HEK293 (cell line): ENCODE data around the gene DNASE1L3.

Source experiments
- HOXA7 ChIP-seq: sonication (generic); formaldehyde crosslinking; IDR thresholded peaks from 2 replicates; pipeline ENCODE4 v1.8.1; 2022; ENCODE audit warnings: missing genetic modification reagents, borderline replicate concordance
- KLF1 ChIP-seq: fragments of 450-650 bp; formaldehyde crosslinking; IDR thresholded peaks from 2 replicates; pipeline ENCODE4 v1.5.1; 2016; ENCODE audit warnings: missing biosample characterization, missing genetic modification characterization
- MEIS1 ChIP-seq: sonication (generic); formaldehyde crosslinking; IDR thresholded peaks from 2 replicates; pipeline ENCODE4 v1.8.1; 2022; ENCODE audit warnings: missing genetic modification reagents, mild to moderate bottlenecking, borderline replicate concordance
- RBAK ChIP-seq: fragments of 450-650 bp; formaldehyde crosslinking; IDR thresholded peaks from 2 replicates; pipeline ENCODE4 v1.5.1; 2016; ENCODE audit warnings: missing biosample characterization, missing genetic modification characterization
- ZIC2 ChIP-seq: fragments of 450-650 bp; formaldehyde crosslinking; IDR thresholded peaks from 2 replicates; pipeline ENCODE4 v1.5.1; 2016; ENCODE audit warnings: missing biosample characterization, missing genetic modification characterization
- ZNF654 ChIP-seq: fragments of 450-650 bp; formaldehyde crosslinking; IDR thresholded peaks from 2 replicates; pipeline ENCODE4 v1.5.1; 2016; ENCODE audit warnings: low read depth, missing biosample characterization, missing genetic modification characterization
- ZNF707 ChIP-seq: fragments of 450-650 bp; formaldehyde crosslinking; IDR thresholded peaks from 2 replicates; pipeline ENCODE4 v1.5.1; 2016; ENCODE audit warnings: missing biosample characterization, missing genetic modification characterization
- TF ChIP-seq, protein P1 (sequence below): fragments of 450-650 bp; formaldehyde crosslinking; IDR thresholded peaks from 2 replicates; pipeline ENCODE4 v1.5.1; 2016; ENCODE audit warnings: missing biosample characterization, missing genetic modification characterization
- TF ChIP-seq, protein P2 (sequence below): fragments of 450-650 bp; formaldehyde crosslinking; IDR thresholded peaks from 2 replicates; pipeline ENCODE4 v1.5.1; 2017; ENCODE audit warnings: missing biosample characterization, missing genetic modification characterization
- TF ChIP-seq, protein P3 (sequence below): fragments of 450-650 bp; formaldehyde crosslinking; IDR thresholded peaks from 2 replicates; pipeline ENCODE4 v1.5.1; 2017; ENCODE audit warnings: missing biosample characterization, missing genetic modification characterization

DNA sequence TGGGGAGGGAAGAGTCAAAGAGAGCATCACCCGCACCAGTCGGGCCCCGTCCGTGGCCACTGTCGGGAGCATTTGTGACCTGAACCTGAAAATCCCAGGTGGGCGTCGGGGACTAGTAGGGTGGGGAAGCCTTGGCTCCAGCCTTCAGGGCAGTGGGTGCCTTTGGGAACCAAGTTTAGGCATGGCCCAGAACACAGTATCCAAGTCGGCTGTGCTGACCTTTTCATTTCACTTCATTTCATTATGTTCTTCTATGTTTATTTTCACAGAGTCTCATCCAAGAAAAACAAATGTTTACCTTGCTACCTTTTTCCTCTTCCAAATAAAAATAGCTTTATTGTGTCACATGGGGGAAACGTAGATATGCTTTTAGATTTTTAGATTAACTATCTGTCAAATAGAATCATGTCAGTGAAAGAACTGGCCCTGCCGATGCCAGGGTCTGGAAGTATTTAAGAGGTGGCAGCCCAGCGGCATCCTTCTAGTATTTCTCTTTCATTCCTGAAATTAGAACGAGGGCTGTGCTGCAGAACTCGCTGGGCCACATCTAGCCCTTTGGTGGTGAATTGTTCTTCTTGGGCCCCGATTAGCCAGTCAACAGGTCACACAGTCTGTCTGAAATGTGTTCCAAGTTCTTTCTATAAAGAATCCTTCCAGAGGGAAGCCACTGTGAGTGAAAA, 60.5 kb downstream of the DNASE1L3 start:
- TF ChIP-seq, protein P1, sequence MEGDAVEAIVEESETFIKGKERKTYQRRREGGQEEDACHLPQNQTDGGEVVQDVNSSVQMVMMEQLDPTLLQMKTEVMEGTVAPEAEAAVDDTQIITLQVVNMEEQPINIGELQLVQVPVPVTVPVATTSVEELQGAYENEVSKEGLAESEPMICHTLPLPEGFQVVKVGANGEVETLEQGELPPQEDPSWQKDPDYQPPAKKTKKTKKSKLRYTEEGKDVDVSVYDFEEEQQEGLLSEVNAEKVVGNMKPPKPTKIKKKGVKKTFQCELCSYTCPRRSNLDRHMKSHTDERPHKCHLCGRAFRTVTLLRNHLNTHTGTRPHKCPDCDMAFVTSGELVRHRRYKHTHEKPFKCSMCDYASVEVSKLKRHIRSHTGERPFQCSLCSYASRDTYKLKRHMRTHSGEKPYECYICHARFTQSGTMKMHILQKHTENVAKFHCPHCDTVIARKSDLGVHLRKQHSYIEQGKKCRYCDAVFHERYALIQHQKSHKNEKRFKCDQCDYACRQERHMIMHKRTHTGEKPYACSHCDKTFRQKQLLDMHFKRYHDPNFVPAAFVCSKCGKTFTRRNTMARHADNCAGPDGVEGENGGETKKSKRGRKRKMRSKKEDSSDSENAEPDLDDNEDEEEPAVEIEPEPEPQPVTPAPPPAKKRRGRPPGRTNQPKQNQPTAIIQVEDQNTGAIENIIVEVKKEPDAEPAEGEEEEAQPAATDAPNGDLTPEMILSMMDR = no peak
- TF ChIP-seq ZNF654 (tag by site-specific recombination) (no peak), ZIC2 (no peak), KLF1 (tag by site-specific recombination) (no peak), ZNF707 (tag by site-specific recombination) (no peak), HOXA7 (CRISPR knock-in tag) (no peak), MEIS1 (CRISPR knock-in tag) (no peak), RBAK (tag by site-specific recombination) (no peak)
- TF ChIP-seq, protein P2, sequence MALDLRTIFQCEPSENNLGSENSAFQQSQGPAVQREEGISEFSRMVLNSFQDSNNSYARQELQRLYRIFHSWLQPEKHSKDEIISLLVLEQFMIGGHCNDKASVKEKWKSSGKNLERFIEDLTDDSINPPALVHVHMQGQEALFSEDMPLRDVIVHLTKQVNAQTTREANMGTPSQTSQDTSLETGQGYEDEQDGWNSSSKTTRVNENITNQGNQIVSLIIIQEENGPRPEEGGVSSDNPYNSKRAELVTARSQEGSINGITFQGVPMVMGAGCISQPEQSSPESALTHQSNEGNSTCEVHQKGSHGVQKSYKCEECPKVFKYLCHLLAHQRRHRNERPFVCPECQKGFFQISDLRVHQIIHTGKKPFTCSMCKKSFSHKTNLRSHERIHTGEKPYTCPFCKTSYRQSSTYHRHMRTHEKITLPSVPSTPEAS (tag by site-specific recombination) = no peak
- TF ChIP-seq, protein P3, sequence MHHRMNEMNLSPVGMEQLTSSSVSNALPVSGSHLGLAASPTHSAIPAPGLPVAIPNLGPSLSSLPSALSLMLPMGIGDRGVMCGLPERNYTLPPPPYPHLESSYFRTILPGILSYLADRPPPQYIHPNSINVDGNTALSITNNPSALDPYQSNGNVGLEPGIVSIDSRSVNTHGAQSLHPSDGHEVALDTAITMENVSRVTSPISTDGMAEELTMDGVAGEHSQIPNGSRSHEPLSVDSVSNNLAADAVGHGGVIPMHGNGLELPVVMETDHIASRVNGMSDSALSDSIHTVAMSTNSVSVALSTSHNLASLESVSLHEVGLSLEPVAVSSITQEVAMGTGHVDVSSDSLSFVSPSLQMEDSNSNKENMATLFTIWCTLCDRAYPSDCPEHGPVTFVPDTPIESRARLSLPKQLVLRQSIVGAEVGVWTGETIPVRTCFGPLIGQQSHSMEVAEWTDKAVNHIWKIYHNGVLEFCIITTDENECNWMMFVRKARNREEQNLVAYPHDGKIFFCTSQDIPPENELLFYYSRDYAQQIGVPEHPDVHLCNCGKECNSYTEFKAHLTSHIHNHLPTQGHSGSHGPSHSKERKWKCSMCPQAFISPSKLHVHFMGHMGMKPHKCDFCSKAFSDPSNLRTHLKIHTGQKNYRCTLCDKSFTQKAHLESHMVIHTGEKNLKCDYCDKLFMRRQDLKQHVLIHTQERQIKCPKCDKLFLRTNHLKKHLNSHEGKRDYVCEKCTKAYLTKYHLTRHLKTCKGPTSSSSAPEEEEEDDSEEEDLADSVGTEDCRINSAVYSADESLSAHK (tag by site-specific recombination) = no peak
